Effector memory CD8-positive, alpha-beta T cell (primary cell): ENCODE results near the gene RANBP9.

Source experiments
- ATAC-seq: fragments of 150-1000 bp; cut with Tn5 transposase; replicated peaks from 2 replicates; pipeline ENCODE4 v1.10.0; 2021; ENCODE audit warnings: mild to moderate bottlenecking, moderate library complexity
- DNase-seq, 3 experiments: peaks; one replicate each; pipeline ENCODE4 v3.0.0; 2021
- H3K27ac Mint-ChIP-seq, 2 donors: one replicate each; pipeline ENCODE4 v1.8.0; 2022; ENCODE audit warnings: mild to moderate bottlenecking in 2 of 2, mixed read lengths in 2 of 2, moderate library complexity in 2 of 2
- H3K27me3 Mint-ChIP-seq, 2 donors: one replicate each; pipeline ENCODE4 v1.8.0; 2022; ENCODE audit warnings: mixed read lengths in 2 of 2
- H3K36me3 Mint-ChIP-seq: one replicate; pipeline ENCODE4 v1.8.0; 2022; ENCODE audit warnings: mild to moderate bottlenecking, moderate library complexity, mixed read lengths; ENCODE audit not compliant: insufficient read depth
- H3K4me1 Mint-ChIP-seq, 2 donors: one replicate each; pipeline ENCODE4 v1.8.0; 2022; ENCODE audit warnings: low read depth in 2 of 2, mixed read lengths in 2 of 2
- H3K4me3 Mint-ChIP-seq, 2 donors: one replicate each; pipeline ENCODE4 v1.8.0; 2022; ENCODE audit warnings: mild to moderate bottlenecking in 2 of 2, mixed read lengths in 2 of 2, moderate library complexity in 2 of 2
- H3K9me3 Mint-ChIP-seq, 2 donors: one replicate each; pipeline ENCODE4 v1.8.0; 2022; ENCODE audit warnings: mixed read lengths in 2 of 2

RANBP9 gene

GRCh38 chr6:13725052-13725451 is 13.4 kb upstream of the RANBP9 start:
- Mint-ChIP-seq H3K9me3 (no peaks in the 10 kb centered on the region), H3K4me3 (peak overlapping the region in 1 of 2 donors; percentile 84), H3K36me3 (no peaks in the 10 kb centered on the region), H3K4me1 (peaks cover 14 to 23% of the 10 kb centered on the region in 2 donors), H3K27ac (peak overlapping the region; percentile 91 to 97), H3K27me3 (no peaks in the 10 kb centered on the region)
- DNase-seq (no peak), ATAC-seq (no peak)

GRCh38 chr6:13724182-13724581 is 12.5 kb upstream of the RANBP9 start:
- Mint-ChIP-seq H3K4me1 (peaks cover 14 to 23% of the 10 kb centered on the region in 2 donors), H3K4me3 (peak overlapping the region in 1 of 2 donors; percentile 59), H3K36me3 (no peaks in the 10 kb centered on the region), H3K27ac (peak overlapping the region in 1 of 2 donors; percentile 97), H3K27me3 (no peaks in the 10 kb centered on the region), H3K9me3 (no peaks in the 10 kb centered on the region)
- no peak for ATAC-seq
- DNase-seq: no peak

- Mint-ChIP-seq H3K4me1 (peaks cover 22 to 24% of the 10 kb centered on the region in 2 donors), H3K27ac (no peak overlapping the region), H3K4me3 (no peak overlapping the region), H3K27me3 (no peaks in the 10 kb centered on the region), H3K9me3 (peaks cover 0 to 1% of the 10 kb centered on the region in 2 donors), H3K36me3 (no peaks in the 10 kb centered on the region)
- ATAC-seq (no peak), DNase-seq (no peak)
These were observed 11.2 kb upstream of the RANBP9 start for GRCh38 chr6:13722880-13723279.

- peaks cover 6 to 10% of the 10 kb centered on the region in 2 donors for H3K4me1 Mint-ChIP-seq
- ATAC-seq: no peak
- H3K4me3 Mint-ChIP-seq: no peak overlapping the region
- H3K27ac Mint-ChIP-seq: peak overlapping the region in 1 of 2 donors; percentile 62
- peaks cover 0 to 1% of the 10 kb centered on the region in 2 donors for H3K9me3 Mint-ChIP-seq
- no peaks in the 10 kb centered on the region for H3K36me3 Mint-ChIP-seq
- no peaks in the 10 kb centered on the region for H3K27me3 Mint-ChIP-seq
- no peak for DNase-seq
These were observed 6.5 kb upstream of the RANBP9 start for GRCh38 chr6:13718123-13718458.

GRCh38 chr6:13716955-13717295 is 5.3 kb upstream of the RANBP9 start:
- Mint-ChIP-seq H3K9me3 (peaks cover 0 to 1% of the 10 kb centered on the region in 2 donors), H3K4me3 (no peak overlapping the region), H3K4me1 (peaks cover 11 to 15% of the 10 kb centered on the region in 2 donors), H3K36me3 (peaks cover 6% of the 10 kb centered on the region), H3K27me3 (no peaks in the 10 kb centered on the region), H3K27ac (no peak overlapping the region)
- no peak for DNase-seq
- no peak for ATAC-seq

GRCh38 chr6:13716225-13716954 is 4.8 kb upstream of the RANBP9 start:
- Mint-ChIP-seq H3K36me3 (peaks cover 6% of the 10 kb centered on the region), H3K4me1 (peaks cover 11 to 15% of the 10 kb centered on the region in 2 donors), H3K27me3 (no peaks in the 10 kb centered on the region), H3K4me3 (no peak overlapping the region), H3K27ac (no peak overlapping the region), H3K9me3 (peaks cover 0 to 1% of the 10 kb centered on the region in 2 donors)
- ATAC-seq: no peak
- no peak for DNase-seq

GRCh38 chr6:13715444-13715883 is 3.8 kb upstream of the RANBP9 start:
- Mint-ChIP-seq H3K4me1 (peaks cover 12 to 16% of the 10 kb centered on the region in 2 donors), H3K27ac (no peak overlapping the region), H3K27me3 (no peaks in the 10 kb centered on the region), H3K4me3 (no peak overlapping the region), H3K36me3 (peaks cover 7% of the 10 kb centered on the region), H3K9me3 (peaks cover 0 to 1% of the 10 kb centered on the region in 2 donors)
- DNase-seq: no peak
- no peak for ATAC-seq

- Mint-ChIP-seq H3K36me3 (peaks cover 15% of the 10 kb centered on the region), H3K9me3 (no peaks in the 10 kb centered on the region), H3K27ac (peak overlapping the region; percentile 95 to 98), H3K27me3 (no peaks in the 10 kb centered on the region), H3K4me3 (peak overlapping the region; percentile 79 to 86), H3K4me1 (peaks cover 22 to 32% of the 10 kb centered on the region in 2 donors)
- ATAC-seq: no peak
- no peak for DNase-seq
These were observed 914 bp upstream of the RANBP9 start for GRCh38 chr6:13712599-13712898.

- ATAC-seq (peak; percentile 58), DNase-seq (peak in 1 of 3 experiments; percentile 71)
- H3K36me3 Mint-ChIP-seq: peaks cover 19% of the 10 kb centered on the region
- peak overlapping the region; percentile 79 to 86 for H3K4me3 Mint-ChIP-seq
- peaks cover 27 to 38% of the 10 kb centered on the region in 2 donors for H3K4me1 Mint-ChIP-seq
- no peaks in the 10 kb centered on the region for H3K9me3 Mint-ChIP-seq
- H3K27ac Mint-ChIP-seq: peak overlapping the region; percentile 84 to 98
- H3K27me3 Mint-ChIP-seq: no peaks in the 10 kb centered on the region
These were observed 307 bp downstream of the RANBP9 start for GRCh38 chr6:13711324-13711732.

GRCh38 chr6:13710552-13711323 is 897 bp downstream of the RANBP9 start:
- H3K27me3 Mint-ChIP-seq: no peaks in the 10 kb centered on the region
- DNase-seq: peak; percentile 19 to 25 (median 24)
- H3K9me3 Mint-ChIP-seq: no peaks in the 10 kb centered on the region
- H3K4me3 Mint-ChIP-seq: peak overlapping the region; percentile 79 to 86
- peaks cover 27 to 38% of the 10 kb centered on the region in 2 donors for H3K4me1 Mint-ChIP-seq
- peaks cover 19% of the 10 kb centered on the region for H3K36me3 Mint-ChIP-seq
- ATAC-seq: no peak
- H3K27ac Mint-ChIP-seq: peak overlapping the region; percentile 84 to 98

GRCh38 chr6:13709689-13710551 is 1.7 kb downstream of the RANBP9 start:
- Mint-ChIP-seq H3K9me3 (no peaks in the 10 kb centered on the region), H3K36me3 (peaks cover 22% of the 10 kb centered on the region), H3K4me3 (peak overlapping the region; percentile 79 to 86), H3K27ac (peak overlapping the region; percentile 84 to 88), H3K4me1 (peaks cover 24 to 38% of the 10 kb centered on the region in 2 donors), H3K27me3 (no peaks in the 10 kb centered on the region)
- DNase-seq (no peak), ATAC-seq (no peak)

GRCh38 chr6:13708736-13709135 is 2.9 kb downstream of the RANBP9 start:
- Mint-ChIP-seq H3K27ac (peak overlapping the region; percentile 84 to 88), H3K9me3 (no peaks in the 10 kb centered on the region), H3K4me1 (peaks cover 24 to 38% of the 10 kb centered on the region in 2 donors), H3K36me3 (peaks cover 22% of the 10 kb centered on the region), H3K27me3 (no peaks in the 10 kb centered on the region), H3K4me3 (peak overlapping the region; percentile 79 to 86)
- DNase-seq (no peak), ATAC-seq (no peak)

GRCh38 chr6:13703496-13703895 is 8.1 kb downstream of the RANBP9 start:
- Mint-ChIP-seq H3K27ac (no peak overlapping the region), H3K36me3 (peaks cover 13% of the 10 kb centered on the region), H3K4me1 (peaks cover 27 to 32% of the 10 kb centered on the region in 2 donors), H3K27me3 (no peaks in the 10 kb centered on the region), H3K9me3 (no peaks in the 10 kb centered on the region), H3K4me3 (no peak overlapping the region)
- DNase-seq (no peak), ATAC-seq (no peak)
